HG02840 (cell line): ENCODE data around the gene AP1G2.

Experiments
- ATAC-seq: cut with Tn5 transposase; IDR thresholded peaks from one replicate; pipeline ENCODE4 v1.9.1; 2021; ENCODE audit warnings: mild to moderate bottlenecking, moderate library complexity, moderate number of reproducible peaks; ENCODE audit not compliant: unreplicated experiment, low FRiP score

The AP1G2 gene

DNA sequence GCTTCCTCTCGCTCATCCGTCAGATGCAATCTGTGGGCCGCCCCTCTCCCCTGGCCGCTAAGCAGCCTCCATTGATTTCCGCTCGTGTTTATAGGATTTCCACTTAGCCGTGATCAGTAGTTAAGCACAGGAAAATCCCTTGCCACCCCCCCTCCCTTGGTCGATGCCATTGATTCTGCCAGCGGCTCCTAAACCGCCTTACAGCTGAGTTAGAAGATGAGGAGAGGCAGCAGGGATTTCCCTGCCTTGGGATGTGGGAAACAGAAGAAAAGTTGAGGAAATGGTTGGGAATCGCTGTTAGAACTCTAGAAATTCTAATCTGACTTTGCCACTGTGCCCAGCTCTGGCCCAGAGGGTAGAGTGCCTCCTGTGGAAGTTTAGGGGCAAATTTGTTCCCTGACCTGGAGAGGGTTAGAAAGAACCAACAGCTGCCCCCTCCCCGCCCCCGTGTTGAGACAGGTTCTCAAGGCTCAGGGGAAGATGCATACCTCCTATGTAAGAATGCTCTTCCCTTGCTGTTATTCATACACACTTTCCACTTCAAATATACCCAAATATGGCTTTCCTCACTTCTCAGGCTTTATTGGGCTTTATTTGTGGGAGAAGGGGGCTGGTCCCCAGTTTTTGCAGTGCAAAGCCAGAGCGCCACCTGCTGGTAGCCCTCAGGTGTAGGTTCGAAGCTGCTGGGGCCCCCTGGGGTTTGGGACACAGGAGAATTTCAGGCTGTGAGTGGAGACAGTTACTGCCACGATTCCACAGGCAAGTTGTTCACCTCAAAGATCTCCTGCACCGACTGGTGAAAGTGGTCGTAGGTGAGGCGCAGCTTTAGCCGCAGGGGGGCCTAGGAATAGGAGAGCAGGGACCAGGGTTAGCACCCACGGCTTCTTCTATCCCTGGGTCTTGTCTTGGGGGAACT is 8.3 kb downstream of the AP1G2 start:
- no peak for ATAC-seq

DNA sequence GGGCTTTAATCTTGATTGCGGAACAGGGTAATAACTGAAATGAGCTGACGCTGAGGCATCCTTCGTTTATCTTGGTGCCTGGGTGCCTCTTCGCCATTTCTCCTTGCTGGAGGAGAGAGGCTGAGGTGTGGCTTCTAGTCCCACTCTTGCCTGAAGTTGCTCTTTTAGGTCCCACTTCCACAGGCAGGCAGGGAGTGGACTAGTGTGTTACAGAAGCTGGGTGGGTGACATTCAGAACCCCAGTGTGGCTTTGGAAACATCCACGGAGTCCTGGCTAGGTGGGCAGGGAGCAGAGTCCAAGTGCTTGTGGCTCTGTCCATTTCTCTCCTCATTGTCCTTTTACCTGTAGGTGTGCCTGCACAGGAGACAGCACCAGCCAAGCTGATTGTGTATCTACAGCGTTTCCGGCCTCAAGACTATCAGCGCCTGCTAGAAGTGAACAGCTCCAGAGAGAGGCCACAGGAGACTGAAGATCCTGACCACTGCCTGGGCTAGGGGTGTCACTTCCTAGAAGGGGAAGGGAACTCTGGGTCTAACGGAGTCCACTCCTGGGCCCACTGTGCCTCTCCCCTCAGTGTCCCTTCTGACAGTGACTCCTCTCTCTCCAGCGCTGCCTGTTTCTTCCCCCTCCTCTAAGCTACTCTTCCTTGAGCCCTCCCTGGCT is 9.1 kb downstream of the AP1G2 start:
- ATAC-seq, result no peak

DNA sequence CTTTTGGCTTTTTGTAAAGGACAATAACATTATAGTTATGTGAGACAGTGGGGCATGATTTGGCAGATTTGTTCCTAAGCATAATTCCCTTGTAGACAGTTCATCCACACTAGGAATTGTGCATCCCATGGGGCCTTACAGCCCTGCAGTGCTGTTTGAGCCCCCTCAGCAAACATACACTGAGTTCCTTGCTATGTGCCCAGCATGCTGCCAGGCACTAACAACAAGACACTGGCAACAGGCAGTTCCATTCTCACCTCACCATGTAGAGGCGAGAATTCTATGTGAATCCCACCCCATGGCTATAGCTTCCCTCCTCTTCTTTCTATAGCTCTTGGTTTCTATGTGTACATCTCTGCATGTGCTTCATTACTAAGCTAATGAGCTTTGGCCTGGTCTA is 9.6 kb downstream of the AP1G2 start:
- no peak for ATAC-seq

DNA sequence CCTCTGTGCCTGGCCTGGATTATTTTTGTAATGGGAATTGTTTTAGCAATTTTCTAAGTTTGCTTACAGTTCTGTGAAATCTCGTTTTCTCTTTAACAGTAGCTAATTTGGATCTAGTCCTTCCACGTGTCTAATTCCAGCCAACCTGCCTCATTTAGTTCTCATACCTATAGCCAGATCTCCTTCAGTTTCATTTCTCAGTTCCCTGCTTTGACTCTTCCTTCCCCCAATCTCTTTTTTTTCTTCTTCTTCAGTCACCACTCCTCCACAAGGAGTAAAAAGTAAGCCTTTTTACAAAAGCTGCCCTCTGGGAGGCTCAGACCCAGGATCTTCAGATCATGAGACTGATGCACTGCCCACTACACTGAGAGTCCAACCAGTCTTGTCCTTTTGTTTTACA is 10.1 kb downstream of the AP1G2 start:
- no peak for ATAC-seq

DNA sequence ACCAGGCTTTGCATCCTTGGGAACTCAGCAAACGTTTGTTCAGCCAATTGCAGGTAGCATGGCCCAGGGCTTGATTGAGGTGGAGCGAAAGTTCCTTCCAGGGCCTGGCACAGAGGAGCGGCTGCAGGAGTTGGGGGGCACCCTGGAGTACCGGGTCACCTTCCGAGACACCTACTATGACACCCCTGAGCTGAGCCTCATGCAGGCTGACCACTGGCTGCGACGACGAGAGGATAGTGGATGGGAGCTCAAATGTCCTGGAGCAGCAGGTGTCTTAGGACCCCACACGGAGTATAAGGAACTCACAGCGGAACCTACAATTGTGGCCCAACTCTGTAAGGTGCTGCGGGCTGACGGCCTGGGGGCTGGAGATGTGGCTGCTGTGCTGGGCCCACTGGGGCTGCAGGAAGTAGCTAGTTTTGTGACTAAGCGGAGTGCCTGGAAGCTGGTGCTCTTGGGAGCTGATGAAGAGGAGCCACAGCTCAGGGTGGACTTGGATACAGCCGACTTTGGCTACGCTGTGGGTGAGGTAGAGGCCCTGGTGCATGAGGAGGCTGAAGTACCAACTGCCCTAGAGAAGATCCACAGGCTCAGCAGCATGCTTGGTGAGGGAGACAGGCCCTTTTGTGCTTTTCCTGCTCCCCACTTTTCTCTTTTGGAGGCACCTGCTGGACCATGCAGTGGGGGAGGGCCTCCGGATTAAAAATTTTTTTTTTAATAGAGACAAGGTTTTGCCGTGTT is 10.7 kb downstream of the AP1G2 start:
- ATAC-seq, result no peak

DNA sequence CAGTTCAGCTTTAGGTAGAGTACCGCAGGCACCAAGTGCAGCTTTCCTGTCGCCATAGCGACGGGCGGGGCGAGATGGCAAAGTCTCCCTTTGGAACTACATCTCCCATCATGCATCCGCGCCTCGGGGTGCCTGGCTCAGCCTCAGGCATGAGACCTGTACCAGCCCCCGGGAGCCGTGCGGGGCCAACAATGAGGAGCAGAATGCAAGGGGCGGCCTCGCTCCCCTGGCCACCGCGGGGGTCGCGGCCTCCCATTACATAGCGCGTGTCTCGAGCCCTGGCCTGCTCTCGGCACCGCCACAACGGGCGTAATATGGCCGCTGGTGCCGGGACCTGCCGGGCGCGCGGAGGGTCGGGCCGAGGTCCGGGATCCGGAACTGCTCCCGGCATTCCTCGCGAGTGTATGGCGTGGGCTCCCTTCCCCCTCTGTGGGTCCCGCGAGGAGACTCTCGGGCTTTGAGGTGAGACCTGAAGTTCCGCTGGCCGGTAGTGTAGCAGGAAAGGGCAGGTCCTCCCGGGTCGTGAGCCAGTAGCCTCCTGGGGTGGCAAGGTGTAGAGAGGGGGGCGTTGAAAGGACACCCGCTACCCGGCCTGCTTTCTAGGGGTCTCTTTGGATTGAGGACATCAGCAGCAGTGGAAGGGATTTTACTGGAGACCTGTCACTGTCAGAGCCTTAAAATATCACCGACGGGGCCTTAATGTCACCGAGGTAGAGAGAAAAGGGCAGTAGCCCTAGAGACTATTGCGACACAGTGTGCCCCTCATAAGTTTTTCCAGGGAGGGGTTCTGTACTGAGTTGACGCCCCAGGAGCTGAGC is 11.5 kb downstream of the AP1G2 start, which contains the start of gene THTPA:
Gene THTPA (plus strand): TSS at position 390 of the 818 bp plus-strand sequence. CDS start 487 bp downstream, outside the sequence.
- ATAC-seq, result peak; percentile 85

DNA sequence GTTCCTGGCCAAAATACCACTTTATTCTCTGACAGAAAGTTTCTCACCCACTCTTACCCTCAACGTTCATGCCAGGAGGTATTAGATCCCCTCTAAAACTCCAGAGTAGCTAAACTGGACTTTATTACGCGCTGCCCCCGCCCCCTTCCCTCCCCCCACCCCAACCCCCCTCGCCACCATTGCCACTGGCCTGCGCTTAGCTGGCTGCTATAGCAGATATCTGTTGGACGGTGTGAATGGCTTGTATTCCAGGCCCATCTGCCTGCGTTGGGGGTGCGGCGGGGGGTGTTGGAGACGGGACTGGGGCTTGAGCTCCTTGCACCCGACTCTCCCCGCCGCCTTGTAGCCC is 12.1 kb downstream of the AP1G2 start:
- no peak for ATAC-seq

DNA sequence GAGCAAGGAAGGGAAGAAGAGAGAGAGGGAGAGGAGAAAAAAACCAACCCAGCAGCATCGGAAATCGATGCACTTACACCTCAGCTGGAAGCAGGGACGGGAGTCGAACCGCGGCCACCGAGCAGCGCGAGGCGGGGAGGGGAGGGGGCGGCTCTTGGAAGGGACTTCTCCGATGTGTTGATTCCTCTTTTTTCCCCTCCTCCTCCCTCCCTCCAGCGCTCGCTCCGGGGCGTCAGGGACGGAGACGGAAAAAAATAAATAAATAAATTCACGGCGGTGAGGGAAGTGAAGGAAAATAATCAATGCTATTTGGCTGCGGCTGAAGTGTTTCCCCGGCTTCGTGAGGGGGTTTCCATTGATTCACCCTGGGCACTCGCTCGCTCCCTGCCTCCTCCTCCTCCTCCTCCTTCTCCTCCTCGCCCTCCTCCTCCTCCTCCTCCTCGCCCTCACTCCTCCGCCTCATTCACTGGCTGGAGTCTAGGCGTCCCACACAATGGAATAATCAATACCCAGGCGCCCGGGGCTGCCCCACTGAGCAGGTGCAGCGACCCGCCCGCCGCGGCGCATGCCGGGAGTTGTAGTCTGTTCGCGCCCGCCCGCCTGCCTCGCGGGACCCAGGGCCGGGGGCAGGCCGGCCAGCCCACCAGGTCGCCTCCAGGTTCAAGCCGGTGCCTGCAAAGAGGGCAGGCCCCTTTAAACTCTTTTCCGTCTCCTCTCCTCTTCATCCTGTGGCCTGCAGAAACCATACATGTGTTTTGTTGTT is 16.1 kb downstream of the AP1G2 start, which contains the start of gene ZFHX2:
Gene ZFHX2 (minus strand): TSS at position 500 of the 763 bp plus-strand sequence. CDS start 16,440 bp downstream, outside the sequence.
- ATAC-seq, result no peak

DNA sequence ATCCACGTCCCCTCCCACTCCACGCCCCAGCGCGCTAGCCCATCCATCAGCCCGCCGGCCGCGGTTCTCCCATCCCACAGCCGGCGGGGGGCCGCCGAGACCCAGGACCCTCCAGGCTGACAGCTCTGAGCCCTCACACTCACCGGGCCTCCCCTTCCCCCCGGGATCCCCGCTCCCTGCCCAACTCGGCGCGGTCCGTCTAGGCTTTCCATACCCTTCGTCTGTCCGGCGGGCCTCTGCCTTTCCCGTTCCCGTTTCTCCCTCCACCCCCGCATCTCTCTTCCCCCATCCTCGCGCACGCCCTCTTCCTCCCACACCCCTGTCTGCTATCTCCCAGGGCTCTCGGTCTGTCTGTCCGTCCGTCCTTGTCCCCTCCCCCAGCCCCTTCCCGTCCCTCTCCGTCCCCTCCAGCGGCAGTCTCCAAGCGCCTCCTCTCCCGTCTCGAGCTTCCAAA is 16.8 kb downstream of the AP1G2 start:
- no peak for ATAC-seq

DNA sequence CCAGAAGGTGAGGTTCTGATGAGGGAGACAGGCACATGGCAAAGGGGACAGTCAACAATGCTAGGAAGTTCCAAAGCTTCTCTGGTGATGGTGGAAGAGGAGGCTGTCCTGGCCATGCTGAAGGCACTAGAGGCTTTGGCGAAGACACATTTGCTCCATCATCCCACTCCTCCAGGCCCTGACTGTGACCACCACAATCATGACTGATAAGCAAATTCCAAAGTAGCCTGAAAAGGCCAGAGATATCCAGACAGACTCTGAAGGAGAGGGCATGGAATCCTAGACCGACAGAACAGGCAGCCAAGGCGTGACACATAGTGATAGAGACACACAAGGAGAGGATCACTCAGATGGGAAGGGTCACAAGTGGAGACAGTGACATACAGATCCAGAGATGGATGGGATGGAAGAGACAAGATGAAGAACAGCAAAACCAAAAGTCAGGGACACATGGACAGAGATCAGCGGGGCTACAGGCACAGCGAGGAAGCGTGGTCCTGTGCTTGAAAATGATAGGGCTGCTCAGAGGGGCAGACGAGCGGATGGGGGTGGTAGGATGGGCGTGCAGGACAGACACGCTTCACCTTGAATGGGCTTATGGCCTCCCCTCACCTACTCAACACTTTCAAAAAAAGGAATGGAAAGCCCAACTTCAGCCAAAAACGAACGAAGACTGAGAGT is 17.3 kb downstream of the AP1G2 start:
- ATAC-seq, result no peak

DNA sequence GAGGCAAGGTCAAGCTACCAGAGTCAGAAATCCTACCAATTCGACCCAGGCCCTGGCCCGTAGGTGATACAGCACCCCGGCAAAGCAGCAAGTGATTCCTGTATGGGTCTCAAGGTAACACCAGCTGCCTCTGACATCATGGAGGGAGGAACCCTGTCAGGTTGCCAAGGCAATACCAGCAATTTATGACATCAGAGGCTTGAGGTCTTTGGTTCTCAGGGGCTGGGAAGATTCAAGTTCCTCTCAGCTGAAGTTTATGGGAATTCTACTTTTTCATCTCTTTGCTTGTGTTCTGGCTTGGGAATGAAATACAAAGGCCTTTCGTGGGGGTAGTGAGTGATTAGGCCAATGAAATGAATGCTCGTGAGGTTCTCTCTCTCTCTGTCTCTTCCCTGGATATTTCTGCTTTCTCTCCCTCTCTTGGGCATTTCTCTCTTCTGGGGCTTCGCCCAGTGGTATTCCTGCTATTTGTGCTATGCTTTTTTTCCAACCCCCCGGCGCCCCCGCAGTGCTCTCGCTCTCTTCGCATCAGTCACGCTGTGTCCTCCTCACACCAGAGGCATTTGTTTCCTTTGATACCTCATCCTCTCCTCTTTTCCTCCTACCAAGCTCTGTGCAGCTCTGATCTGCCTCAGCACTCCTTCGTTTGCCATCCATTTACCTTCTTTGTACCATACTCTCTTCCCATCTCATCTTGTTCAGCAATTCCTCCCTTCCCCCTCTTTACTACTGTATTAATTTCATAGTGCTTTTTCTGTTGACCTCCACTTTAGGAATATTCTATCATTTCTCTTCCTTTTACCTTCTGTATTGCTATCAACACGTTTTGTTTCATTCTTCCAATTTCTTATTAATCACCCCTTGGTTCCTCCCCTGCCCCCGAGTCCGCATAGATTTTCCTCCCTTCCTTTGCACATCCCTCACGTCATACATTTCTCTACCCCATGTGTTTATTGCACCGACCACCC is 19.0 kb downstream of the AP1G2 start:
- ATAC-seq, result no peak

DNA sequence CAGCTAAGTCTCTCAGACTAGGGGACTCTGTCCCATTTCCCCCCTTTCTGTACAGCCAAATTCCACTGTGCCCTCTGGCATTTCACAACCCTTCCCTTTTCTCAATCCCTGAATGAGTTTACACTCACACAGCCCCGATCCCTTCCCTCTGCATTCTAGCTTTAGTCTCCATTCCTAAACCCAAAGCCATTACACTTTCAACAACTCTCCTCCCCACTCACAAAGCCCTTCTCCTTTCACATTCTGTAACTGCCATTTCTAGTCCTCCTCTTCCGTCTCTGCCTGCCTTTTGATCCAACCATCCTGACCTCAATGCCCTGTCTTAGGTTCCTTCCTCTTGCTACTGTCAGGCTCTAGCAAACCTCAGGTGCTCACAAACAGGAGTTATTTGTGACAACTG is 19.7 kb downstream of the AP1G2 start:
- ATAC-seq, result no peak

DNA sequence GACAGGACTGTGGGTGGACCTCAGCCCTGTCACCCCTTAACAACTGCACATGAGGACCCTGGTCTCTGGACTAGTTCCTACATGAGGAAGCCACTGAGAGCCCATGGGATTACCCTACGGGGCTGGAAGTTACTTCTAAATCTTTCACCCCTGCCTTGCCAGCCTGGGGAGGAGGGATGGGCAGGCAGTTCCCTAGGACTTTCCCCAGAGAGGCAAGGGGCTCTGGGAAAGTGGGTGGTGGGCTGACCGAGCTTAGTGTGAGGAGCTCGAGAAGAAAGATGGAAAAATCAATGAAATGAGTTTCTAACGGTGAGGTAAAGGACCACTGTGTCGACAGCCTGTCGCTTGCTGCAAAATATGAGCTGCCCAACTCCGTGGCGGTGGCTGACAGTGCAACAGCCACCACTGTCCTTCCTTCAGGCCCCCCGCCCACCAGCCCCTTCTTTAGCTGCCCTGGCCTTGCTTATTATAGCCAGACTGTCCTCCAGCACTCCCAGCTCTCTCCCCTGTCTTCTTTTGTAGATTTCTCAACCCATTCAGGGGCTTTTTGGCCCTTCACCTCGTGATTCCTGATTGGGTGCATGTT is 21.0 kb downstream of the AP1G2 start:
- ATAC-seq, result no peak

DNA sequence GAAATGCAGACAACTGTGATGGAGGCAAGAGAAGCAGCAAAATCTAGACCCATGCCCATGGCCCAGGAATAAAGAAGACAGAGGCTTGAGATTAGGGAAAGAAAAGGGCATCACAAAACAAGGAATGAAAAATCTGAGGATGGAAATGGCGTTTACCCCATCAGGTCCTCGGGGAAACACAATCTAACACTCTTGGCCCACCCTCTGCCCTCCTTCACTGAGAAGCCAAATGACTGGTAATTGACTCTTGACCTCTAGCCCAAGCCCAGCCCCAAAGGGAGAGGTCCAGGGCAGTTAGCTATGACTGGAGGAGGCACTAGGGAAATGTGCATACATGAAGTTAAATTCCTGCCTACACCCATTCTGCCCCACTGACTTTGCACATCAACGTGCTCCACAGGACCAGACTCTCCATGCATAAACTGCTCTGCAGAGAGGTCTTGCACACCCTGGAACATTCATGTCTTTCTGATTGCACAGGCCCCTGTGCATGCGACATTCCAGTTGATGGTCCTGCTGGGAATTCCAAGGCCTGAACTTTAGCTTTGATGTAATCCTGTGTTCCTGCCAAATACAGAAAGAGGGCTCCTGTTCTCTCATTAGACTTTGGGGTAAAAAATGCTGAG is 21.7 kb downstream of the AP1G2 start:
- ATAC-seq, result no peak

DNA sequence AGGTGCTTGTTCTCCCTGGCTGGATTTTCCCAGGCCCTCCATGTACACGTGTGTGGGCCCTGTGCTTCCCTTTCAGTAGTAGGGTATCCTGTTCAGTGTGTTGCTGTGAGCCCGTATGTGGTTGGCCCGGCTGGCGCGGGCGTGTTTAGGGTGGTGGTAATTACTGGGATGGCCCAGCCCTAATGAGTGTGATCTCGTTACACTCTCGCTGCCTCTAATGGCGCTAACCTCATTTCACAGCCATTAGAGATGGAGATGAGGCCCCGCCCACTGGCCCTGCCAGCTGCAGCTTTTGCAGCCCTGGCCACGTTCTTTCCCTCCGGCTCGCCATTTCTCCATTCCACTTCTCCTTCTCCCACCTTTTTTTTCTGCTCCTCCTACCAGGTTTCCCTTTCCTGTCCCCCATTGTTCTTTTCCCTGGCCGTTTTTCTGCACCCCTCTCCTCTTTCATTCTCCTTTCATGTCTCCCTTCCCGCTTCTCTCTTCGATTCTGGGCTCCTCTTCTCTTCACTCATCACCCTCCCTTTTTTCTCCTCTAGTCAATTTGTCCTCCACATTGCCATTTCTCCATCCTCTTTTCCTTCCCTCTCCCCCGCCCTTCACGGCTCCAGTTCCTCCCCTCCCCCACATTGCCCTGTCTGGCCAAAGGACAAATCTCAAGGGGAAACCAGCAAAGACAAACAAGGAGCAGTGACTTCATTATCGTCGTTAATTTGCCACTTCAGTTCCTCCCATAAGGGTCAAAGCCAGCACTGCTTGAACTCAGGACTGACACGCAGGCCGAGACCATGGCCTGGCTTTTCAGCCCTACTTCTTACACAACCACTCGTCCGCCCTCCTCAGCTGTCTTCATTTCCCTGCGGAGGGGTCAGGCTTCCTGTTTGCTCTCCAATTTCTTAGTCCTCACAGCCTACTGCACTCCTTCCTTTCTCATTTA is 22.8 kb downstream of the AP1G2 start:
- ATAC-seq, result no peak

DNA sequence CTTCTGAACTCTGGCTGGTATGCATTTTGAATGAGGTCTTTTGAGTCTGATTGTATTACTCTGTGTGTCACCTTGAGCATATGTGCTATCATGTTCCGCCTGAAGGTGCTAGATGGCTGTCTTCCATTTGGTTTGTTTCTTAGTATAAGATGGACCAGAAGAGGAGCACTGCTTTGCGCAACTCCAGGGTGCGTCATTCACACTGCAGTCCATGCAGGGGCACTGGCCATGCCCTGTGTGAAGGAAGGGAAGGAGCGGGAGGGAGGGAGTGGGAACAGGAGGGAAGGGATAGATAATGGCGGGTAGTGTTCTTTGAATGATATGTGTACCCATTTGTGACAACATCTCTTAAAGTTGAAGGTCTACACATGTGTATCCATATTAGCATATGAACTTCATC is 24.2 kb downstream of the AP1G2 start:
- ATAC-seq, result no peak
